AG04449 (cell line): ENCODE measurements around the gene RFX4.

Experiments used
- CTCF ChIA-PET: fragments of 350-600 bp; formaldehyde crosslinking; extraction: SDS; loops from one replicate; lab custom pipeline; 2021; ENCODE audit warnings: antibody characterized with exemption; lab: Yijun Ruan, JAX
- POLR2A ChIA-PET: fragments of 400-600, 350-600 bp; formaldehyde crosslinking; extraction: SDS; loops from one replicate; lab custom pipeline; 2020; ENCODE audit warnings: antibody characterized with exemption, inconsistent platforms; lab: Yijun Ruan, JAX
- DNase-seq: peaks from one replicate; pipeline ENCODE4 v3.0.0-alpha.2; 2010; ENCODE audit warnings: low read depth, low spot score
- H3K4me3 ChIP-seq: 2 replicates; pipeline ENCODE4 v1.5.1; 2011; ENCODE audit warnings: low read depth, mild to moderate bottlenecking, control low read depth, low read length
- CTCF ChIP-seq: IDR thresholded peaks from one replicate; pipeline ENCODE4 v1.5.1; 2011; ENCODE audit warnings: mild to moderate bottlenecking, moderate library complexity, low read length, control low read depth, inconsistent platforms; ENCODE audit not compliant: insufficient read depth; ENCODE audit errors: missing control alignments

RFX4 gene

GRCh38 chr12:106647793-106648514, 65.2 kb downstream of the RFX4 start:
- no peak for DNase-seq
- POLR2A ChIA-PET = no interaction called here
- no peak for TF ChIP-seq CTCF
- H3K4me3 ChIP-seq = no peak overlapping the region
- CTCF ChIA-PET = no interaction called here

- no peak for DNase-seq
- TF ChIP-seq CTCF = no peak
- H3K4me3 ChIP-seq = no peak overlapping the region
- POLR2A ChIA-PET = no interaction called here
- CTCF ChIA-PET = no interaction called here
Observed at GRCh38 chr12:106648736-106649135, 65.9 kb downstream of the RFX4 start.

GRCh38 chr12:106651552-106651951, 68.7 kb downstream of the RFX4 start:
- ChIA-PET CTCF (no interaction called here), POLR2A (no interaction called here)
- no peak for TF ChIP-seq CTCF
- no peak for DNase-seq
- H3K4me3 ChIP-seq = no peak overlapping the region

GRCh38 chr12:106652510-106653015, 69.8 kb downstream of the RFX4 start:
- no peak overlapping the region for H3K4me3 ChIP-seq
- TF ChIP-seq CTCF = no peak
- ChIA-PET CTCF (no interaction called here), POLR2A (no interaction called here)
- no peak for DNase-seq

GRCh38 chr12:106655577-106655976, 72.8 kb downstream of the RFX4 start:
- ChIA-PET POLR2A (no interaction called here), CTCF (no interaction called here)
- no peak for DNase-seq
- TF ChIP-seq CTCF = no peak
- H3K4me3 ChIP-seq = no peak overlapping the region

- no peak overlapping the region for H3K4me3 ChIP-seq
- ChIA-PET CTCF (no interaction called here), POLR2A (no interaction called here)
- no peak for TF ChIP-seq CTCF
- no peak for DNase-seq
Observed at GRCh38 chr12:106657488-106657887, 74.7 kb downstream of the RFX4 start.
